Smooth muscle cell of the brain vasculature (primary cell): Measurements from ENCODE around the gene FAS.

Experiments
- DNase-seq: peaks from one replicate; pipeline ENCODE4 v3.0.0-alpha.2; 2012; ENCODE audit warnings: low read depth, low spot score

FAS gene

DNA sequence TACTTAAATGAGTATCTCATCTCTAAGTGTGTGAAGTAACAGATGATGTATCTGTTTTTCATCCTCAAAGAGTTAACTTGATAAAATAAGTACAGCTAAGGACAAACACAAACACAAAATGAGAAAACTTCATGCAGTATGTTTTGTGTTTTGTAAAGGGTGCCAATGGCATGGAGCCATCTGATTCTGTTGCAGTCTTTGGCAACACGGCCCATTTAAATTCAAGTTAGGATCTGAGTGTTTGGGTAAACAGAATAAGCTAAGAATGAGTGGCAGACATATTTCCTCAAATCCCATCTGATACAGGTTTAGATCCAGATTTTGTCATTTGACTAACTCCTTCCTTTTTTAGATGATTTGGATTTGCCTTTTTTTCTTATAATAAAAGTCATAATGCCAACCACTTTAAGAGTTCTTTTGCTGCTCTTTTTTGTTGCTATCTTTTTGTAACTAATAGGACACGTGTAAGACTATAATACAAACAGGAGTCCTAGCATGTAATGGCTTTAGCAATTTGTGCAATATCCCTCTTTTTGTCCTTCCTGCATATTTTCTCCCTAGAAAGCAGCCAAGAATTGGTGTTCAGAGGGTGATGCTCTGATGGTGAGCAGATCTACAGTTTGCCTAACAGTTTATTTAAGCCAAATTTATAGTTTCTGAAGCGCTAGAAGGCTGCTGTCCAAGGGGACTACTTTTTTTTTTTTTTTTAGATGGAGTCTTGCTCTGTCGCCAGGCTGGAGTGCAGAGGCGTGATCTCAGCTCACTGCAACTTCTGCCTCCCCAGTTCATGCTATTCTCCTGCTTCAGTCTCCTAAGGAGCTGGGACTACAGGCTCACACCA is 19.2 kb upstream of the FAS start:
- no peak for DNase-seq

DNA sequence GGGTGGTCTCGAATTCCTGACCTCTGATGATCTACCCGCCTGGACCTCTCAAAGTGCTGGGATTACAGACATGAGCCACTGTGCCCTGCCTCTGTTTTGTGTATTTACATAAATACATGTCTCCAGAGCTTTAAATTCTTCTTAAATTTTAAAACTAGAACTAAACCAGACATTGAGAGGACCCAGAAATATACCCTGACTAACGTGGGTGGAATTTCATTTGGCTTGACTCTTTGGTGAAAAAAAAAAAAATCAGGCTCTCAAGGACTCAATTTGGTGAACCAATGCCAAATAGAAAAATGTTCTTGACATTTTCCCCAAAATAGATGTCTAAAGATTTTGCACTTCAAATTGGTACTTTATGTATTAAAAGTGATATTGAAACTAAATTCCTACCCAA is 16.6 kb upstream of the FAS start:
- DNase-seq = no peak

DNA sequence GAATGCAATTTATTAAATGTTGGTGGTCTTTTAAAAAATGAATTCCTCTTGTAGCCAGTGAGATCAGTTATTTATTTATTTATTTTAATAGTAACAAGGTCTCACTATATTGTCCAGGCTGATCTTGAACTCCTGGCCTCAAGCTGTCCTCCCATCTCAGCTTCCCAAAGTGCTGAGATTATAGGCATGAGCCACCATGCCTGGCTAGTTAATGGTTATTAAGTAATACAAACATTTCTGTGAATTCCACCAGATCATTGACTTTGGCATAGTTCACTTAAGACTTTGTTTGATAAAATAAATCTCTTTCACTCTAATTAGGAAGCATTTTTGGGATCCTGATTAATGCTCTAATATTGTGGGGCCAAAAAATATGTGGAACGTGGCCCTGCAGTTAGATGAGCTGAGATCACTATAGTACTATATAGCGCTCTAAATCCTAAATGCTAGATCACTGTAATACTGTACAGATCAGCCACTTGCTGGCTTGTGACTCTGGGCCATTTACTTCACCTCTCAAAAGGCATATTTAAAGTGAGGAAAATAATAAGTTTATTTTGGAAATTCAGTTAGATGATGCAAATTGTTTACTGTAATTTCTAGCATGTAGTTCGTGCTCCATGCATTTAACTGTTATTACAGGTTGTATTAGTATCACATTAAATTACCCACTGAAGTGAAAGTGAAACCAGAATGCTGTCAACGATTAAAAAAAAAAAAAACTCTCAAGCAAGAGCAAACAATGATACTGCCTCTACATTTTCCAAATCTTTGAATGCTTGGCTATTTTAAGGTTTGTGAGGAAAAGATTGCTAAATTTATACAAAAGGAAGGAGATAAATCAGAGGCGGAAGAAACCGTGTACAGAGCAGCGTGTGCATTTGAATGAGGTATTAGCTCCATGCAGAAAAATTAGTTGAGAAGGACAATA is 15.9 kb upstream of the FAS start:
- no peak for DNase-seq

DNA sequence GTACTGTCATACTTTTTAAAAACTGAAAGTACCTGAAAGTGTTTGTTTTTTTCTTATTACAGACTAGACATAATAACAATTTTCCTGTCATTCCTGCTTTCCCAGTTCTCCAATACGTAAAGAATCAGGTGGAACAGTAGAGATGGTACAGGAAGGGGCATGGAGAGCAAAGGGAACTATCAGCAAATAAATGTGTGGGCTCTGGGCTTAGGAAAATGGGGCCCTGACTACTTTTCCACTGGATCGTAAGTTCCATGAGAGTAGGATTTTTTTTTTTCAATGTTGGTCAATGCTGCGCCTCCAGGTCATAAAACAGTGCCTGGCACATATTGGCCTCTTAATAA is 15.2 kb upstream of the FAS start:
- DNase-seq = no peak

DNA sequence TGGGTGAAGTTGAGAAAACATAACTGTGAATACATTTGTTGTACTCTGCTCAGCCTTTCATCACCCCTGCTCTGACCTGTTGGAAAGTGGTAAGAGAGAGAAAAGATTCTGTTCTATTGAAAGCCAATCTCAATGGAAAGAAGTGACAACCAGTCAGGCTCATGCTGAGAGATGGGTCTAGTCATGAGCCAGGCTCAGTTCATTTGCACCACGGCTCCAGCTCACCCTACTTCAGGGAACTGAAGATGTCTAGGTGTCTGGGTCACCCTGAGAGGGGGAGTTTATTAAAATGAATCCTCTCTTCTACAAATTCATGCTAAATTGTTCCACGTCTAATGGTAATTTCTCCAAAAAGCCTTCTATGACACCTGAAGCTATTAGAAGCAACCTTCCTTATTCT is 12.1 kb upstream of the FAS start:
- no peak for DNase-seq

DNA sequence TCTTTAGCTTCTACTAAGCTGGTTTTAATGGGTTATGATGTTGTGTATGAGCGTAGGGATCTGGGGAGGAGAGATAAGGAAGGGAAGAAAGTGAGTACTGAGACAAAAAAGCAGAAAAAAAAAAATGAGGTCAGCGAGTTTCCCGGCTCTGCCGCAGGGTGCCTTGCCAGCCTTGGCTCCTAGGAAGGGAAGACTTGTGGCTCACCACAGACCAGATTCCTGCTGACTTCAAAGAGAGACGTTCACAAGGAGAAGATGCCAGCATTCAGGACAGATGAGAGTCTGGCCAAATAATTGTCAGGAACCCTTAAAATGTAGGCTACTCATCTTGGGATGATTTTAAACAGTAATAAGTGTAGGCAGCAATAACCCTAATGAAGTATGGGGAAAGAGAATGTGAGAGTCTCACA is 11.4 kb upstream of the FAS start:
- DNase-seq = peak; percentile 64

DNA sequence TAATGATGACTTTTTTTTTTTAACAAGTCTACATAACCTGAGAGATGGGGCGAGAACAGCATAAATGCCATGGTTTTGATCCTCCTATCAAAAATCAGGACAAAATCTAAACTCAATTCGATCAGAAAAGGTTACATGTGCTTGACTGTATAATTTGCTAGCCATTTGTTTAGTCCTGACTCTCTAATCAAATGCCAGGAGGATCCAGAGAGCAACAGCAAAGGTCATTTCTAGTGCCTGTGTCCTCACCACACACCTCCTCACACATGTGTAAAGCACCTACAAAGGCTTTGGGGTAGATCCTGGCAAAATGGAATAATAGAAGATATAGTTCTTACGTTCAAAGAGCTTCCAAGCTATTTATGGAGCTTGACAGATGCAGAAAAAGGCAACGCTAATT is 11.0 kb upstream of the FAS start:
- no peak for DNase-seq

DNA sequence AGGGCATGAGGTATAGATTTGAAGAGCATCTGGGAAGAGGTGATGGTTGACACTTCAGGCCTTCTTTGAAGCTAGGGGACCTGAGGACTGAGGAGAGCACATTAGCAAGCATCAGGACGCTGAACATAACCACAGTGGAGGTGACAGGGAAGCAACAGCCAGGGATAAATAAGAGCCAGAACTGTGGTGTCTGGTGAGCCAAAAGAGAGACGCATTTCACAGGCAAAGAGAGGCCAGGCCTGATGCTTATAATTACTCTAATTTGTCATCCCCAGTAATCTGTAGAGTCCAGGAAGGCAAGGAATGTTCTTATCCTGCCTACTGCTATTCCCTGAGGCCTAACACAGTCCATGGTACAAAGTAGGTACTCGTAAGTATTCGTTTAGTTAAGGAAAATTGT is 10.4 kb upstream of the FAS start:
- no peak for DNase-seq

DNA sequence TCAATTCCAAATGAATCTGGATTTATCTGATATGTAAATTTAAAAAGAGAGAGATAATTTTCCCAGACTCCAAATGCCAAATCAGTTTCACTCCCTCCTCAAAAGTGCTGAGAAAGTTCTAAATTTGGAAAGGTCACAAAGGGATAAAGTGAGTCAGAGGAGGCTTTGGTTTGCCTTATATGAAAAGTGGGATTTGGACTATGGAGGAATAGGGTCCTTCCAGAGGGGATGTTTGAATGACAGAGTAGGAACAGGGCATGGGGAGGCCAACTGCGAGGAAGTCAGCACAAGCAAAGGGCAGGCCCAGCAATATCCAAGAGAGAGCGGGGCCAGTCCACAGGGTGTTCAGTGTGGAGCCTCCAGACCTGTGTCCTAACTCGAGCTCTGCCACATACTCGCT is 9.8 kb upstream of the FAS start:
- no peak for DNase-seq

DNA sequence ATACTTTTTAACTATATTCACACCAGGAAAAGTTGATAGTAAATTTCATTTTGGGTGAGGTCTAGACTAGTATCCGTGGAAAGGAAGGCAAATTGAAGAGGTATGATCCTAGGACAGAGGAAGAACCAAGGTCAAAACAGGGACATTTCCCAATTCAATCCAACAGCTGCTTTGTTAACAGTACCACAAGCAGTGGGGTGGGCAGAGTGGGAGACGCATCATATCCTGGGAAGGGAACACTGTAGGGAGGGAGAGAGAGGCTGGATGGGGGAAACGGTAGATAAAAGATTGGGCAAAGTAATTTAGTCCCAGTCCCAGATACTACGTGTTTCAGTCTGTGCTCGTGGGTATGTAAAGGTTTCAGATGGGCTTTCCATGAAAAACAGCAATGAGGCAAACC is 9.2 kb upstream of the FAS start:
- no peak for DNase-seq

DNA sequence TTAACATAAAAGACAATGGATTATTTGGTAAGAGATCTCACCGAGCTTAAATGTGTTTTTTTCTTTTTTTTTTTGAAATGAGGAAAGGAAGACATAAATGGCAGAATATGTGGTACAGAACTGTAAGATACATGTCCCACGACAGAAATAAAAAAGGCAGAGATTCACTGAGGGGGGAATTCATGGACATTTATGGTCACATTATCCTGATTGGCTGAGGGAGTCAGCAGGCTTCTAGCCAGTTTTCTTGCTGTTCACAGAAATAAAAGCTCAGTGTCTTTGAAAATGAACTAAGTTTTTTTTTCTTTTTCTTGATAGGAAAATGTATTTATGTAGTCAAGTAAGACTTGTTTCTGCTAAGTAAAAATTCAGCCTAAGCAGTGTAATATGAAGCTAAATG is 8.2 kb upstream of the FAS start:
- DNase-seq = no peak

DNA sequence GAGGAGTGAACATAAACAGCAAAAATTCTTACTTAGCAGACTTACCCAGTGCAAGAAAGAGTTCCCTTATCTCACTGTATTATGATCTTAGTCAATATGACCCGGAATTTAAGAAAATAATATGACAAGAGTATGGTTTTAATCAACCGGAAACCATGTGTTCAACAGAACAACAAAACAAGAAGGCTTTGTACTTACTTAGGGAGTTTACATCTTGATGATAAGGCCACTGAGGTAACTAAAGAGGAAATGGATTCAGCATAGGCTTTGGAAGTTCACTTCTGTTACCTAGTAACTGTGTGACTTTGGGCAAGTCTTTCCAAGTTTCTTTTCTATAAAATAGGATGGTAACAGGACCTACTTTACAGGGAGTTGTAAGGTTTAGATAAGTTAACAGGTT is 7.4 kb upstream of the FAS start:
- DNase-seq = no peak

DNA sequence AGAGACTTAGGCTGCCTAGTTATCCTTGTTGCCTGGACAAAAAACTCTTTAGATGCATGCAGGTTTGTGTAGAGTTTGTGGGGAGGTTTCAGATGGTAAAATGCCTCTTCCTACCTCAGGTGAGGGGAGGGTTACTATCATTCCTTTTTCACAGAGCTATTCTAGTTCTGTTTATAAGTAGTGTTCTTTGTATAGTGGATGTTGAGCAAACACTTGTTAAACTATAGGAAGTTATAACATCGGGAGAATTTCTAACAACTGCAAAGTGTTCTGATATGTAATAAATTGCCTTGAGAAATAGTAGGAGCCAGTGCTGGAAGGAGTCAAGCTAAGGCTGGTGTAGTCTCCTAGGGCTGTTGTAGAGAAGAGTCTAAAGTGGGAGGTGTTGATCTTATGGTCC is 6.7 kb upstream of the FAS start:
- no peak for DNase-seq

DNA sequence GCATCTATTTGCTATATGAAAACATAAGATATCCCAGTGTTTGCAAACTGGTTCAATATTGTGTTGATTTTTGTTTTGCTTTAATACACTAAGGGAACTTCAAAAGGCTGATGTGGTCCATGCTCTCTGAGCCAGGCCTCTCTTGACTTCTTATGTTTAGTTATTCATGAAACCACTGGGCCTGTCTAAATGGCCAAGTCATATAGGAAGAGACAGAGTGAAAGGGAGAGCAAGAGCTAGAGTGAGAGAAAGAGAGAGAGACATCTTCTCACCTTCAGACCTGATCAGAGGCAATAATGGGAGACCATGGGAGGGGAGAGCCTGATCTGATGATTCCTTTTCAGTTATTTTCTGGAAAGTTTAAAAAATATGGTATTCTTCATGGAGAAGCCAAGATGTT is 6.1 kb upstream of the FAS start:
- DNase-seq = no peak

DNA sequence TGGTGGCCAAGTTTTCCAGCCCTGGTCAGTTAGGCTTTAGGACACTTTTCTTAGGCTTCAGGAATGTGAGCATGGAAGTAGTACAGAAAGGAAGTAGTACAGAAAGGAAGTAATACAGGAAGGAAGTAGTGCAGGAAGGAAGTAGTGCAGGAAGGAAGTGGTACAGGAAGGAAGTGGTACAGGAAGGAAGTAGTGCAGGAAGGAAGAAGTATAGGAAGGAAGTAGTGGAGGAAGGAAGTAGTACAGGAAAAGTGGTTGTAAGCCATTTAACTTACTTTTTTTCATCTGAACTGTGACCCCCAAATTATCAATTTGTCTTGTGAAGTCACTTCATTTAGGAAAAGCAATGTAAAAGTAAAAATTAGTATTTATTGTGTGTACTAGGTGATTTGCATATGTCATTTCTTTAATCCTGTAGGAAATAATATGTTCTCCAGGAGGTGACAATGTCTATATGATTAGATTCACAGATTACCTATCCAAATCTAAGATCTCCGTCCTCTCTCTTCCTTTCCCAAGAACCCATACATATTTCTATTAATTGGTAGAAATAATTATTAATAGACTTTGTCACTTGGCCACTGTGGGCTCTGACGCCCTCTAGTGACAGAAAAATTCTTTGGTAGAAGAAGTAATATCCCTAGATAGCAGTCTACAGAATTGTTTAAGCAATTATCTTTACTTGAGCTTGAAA is 3.9 kb upstream of the FAS start:
- no peak for DNase-seq

DNA sequence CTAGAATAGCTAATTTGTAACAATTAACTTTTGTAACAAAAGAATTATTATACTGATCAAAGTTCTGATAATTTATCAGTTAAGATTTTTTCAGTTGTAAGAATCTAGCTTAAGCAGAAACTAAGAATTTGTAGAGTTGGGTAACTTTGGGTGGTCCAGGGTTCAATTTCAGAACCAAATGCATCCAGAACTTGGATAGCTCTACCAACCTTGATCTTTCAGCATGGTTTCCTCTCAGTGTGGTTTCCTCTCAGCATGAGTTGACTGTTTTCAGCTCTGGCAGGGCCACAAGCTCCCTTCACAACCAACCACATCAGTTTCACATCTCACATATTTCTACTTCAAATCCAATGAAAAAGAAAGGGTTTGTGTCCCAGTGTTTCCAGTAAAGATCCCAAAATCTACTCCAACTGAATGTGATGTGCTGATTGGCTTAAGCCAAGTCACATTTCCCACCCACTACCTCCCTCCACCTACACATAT is 3.3 kb upstream of the FAS start:
- DNase-seq = no peak

DNA sequence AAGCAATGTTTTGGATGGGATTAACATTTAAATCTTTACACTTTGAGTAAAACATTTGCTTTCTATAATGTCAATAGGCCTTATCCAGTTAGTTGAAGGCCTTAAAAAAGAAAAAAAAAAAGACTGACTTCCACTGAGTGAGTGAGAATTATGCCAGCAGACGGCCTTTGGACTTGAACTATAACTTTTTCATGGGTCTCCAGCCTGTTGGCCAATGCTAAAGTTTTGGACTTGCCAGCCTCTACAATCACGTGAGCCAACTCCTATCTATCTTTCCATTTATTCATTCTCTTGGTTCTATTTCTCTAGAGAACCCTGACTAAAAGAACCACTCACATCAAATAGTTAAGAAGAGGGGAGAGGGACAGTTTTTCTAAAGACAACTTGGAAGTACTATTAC is 2.8 kb upstream of the FAS start:
- no peak for DNase-seq

DNA sequence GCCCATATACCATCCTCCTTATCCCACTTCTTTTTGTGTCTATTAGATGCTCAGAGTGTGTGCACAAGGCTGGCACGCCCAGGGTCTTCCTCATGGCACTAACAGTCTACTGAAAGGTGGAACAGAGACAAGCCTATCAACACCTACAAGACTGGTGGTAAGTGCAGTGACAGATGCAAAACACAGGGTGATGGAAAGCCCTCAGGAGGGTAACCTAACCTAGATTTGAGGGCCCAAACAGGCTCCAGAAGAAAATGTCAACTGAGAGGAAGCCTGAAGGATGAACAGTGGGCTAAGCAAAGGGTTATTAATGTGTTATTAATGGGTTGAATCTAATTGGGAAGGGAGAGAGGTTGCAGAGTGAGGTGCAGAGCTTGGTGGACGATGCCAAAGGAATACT is 1.2 kb upstream of the FAS start:
- no peak for DNase-seq

DNA sequence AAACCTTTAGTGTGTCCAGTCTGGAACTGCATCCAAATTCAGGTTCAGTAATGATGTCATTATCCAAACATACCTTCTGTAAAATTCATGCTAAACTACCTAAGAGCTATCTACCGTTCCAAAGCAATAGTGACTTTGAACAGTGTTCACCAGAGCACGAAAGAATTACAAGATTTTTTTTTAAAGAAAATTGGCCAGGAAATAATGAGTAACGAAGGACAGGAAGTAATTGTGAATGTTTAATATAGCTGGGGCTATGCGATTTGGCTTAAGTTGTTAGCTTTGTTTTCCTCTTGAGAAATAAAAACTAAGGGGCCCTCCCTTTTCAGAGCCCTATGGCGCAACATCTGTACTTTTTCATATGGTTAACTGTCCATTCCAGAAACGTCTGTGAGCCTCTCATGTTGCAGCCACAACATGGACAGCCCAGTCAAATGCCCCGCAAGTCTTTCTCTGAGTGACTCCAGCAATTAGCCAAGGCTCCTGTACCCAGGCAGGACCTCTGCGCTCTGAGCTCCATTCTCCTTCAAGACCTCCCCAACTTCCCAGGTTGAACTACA is 694 bp upstream of the FAS start:
- no peak for DNase-seq

DNA sequence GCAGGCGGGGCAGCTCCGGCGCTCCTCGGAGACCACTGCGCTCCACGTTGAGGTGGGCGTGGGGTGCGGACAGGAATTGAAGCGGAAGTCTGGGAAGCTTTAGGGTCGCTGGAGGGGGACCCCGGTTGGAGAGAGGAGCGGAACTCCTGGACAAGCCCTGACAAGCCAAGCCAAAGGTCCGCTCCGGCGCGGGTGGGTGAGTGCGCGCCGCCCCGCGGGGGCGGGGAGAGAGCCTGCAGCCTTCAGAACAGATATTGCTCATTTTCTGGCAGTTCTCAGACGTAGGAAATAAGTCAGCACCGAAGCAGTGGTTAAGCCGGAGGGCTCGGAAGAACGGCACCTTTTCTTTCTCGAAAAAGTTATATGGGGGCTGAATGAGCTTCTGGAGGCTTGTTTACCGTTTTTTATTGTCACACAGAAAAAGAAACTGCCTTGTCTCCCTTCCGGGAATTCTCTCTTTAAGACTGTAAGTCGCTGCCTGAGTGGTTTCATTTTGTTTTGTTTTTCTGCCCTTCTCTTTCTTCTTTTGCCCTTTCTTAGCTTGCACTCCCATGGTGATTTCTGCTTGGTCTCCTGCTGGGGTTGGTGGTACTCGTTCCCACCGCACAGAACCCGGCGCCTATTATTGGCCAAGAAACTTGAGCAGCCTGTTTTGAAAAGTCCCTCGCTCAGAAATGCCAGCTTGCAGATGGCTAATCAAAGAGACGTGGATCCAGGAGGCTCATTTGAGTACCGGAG is 732 bp downstream of the FAS start:
- DNase-seq = no peak

DNA sequence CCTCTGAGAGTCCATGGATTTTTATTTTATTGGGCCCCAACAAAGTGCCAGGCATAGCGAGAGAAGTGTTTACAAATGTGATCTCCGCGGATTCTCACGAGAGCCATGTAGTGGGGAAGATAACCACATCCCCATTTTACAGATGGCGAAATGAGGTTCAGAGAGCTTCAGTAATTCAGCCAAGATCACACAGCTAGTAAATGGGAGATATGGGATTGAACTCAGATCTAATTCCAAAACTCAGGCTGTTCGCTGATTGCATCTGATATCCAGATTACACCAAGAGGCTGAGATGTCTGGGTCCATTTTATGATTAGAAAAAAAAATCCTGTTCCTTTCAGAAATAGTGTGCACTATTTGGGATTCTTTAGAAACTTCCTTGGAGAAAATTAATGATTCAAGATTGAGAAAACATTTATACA is 1.3 kb downstream of the FAS start:
- no peak for DNase-seq
